Spleen (tissue), 11 donors: Measurements from ENCODE around the gene DGCR6. TPM values are rescaled to one million over a fixed set of nuclear protein-coding genes. Genes with fewer than 3 reads are reported as not detected.
A peak's percentile ranks its signal among the peaks of the same experiment; 100 is the strongest.
"Not testable (repeated sequence)": the region's sequence is repeated elsewhere in the genome, so short reads cannot be mapped to it uniquely, and the experiment has no call there.

Experiments
- DNase-seq: peaks from one replicate; pipeline ENCODE4 v3.0.0-alpha.2; 2020
- H3K27ac ChIP-seq, 8 donors: fragments of 200-600 bp; sonication (generic) in 7 of 8; 1 replicate in 4 of 8; 2 replicates in 4 of 8; pipeline versions ENCODE4 v1.5.0 to v1.8.0; 2016 to 2021; ENCODE audit warnings: inconsistent platforms in 4 of 8, mild to moderate bottlenecking in 4 of 8, moderate library complexity in 1 of 8
- H3K27me3 ChIP-seq, 7 donors: fragments of 200-600 bp; sonication (generic) in 6 of 7; replicated peaks in 1 of 7; 1 replicate in 4 of 7; 2 replicates in 3 of 7; pipeline versions ENCODE4 v1.5.0 to v1.8.0; 2016 to 2021; ENCODE audit warnings: inconsistent platforms in 3 of 7, mild to moderate bottlenecking in 1 of 7
- H3K36me3 ChIP-seq, 6 donors: fragments of 200-600 bp; sonication (generic) in 5 of 6; 1 replicate in 4 of 6; 2 replicates in 2 of 6; pipeline versions ENCODE4 v1.5.0 to v1.8.0; 2016 to 2021; ENCODE audit warnings: inconsistent platforms in 2 of 6
- H3K4me1 ChIP-seq, 6 donors: fragments of 200-600 bp; sonication (generic) in 5 of 6; 1 replicate in 3 of 6; 2 replicates in 3 of 6; pipeline versions ENCODE4 v1.5.0 to v1.8.0; 2016 to 2021; ENCODE audit warnings: inconsistent platforms in 3 of 6
- H3K4me3 ChIP-seq, 8 donors: fragments of 200-600 bp; sonication (generic) in 7 of 8; 1 replicate in 4 of 8; 2 replicates in 4 of 8; pipeline versions ENCODE4 v1.5.0 to v1.8.0; 2016 to 2021; ENCODE audit warnings: inconsistent platforms in 4 of 8, mild to moderate bottlenecking in 4 of 8, moderate library complexity in 2 of 8
- H3K9me3 ChIP-seq, 8 donors: fragments of 200-600 bp; sonication (generic) in 7 of 8; 1 replicate in 4 of 8; 2 replicates in 4 of 8; pipeline versions ENCODE4 v1.5.0 to v1.8.0; 2016 to 2021; ENCODE audit warnings: inconsistent platforms in 4 of 8
- CTCF ChIP-seq, 11 experiments: fragments of 200-600 bp in 7 of 11; fragments of 450-650 bp in 4 of 11; sonication (generic) in 4 of 11; IDR thresholded peaks in 8 of 11; conservative IDR thresholded peaks in 3 of 11; 1 replicate in 7 of 11; 2 replicates in 4 of 11; pipeline versions ENCODE4 v1.4.0 to v1.8.0; 2016 to 2021; ENCODE audit warnings: antibody characterized with exemption in 11 of 11, inconsistent platforms in 4 of 11, mild to moderate bottlenecking in 1 of 11
- POLR2A ChIP-seq, 3 donors: fragments of 450-650 bp; IDR thresholded peaks; one replicate each; pipeline ENCODE4 v1.5.1; 2017; ENCODE audit warnings: antibody characterized with exemption in 3 of 3, mild to moderate bottlenecking in 1 of 3
- POLR2AphosphoS5 ChIP-seq, 3 donors: sonication (generic); formaldehyde crosslinking; IDR thresholded peaks; one replicate each; pipeline ENCODE4 v1.5.1; 2017; ENCODE audit warnings: antibody characterized with exemption in 3 of 3
- WGBS, 5 donors: extraction: QIAGEN DNeasy Blood & Tissue Kit in 3 of 5; methylation state at CpG; one replicate each; pipeline versions ENCODE4 v1.1.5 to v1.1.7; 2013 to 2018; 5-methylcytosine and 5-hydroxymethylcytosine counted together
- intact Hi-C: fragments of 100-400 bp; cut with DNase I; formaldehyde crosslinking; loops from one replicate; pipeline ENCODE4 v1.15.0; 2023; ENCODE audit warnings: low total_unique reads
- polyA plus RNA-seq, 3 donors: library from polyadenylated mRNA; stranded (reverse); fragments of 200-250 nt; gene quantifications; one replicate each; pipeline ENCODE4 v1.2.1, GENCODE V29; 2013
- total RNA-seq, 7 donors: library from RNA; depleted of rRNA in 3 of 7; stranded (reverse); fragments of >200 nt in 3 of 7; fragmentation: NEBNext Ultra II Directional in 4 of 7; extraction: Animal tissue kit (Norgen Biotek cat#: 25700) in 4 of 7; gene quantifications; one replicate each; pipeline versions ENCODE4 v1.1.0 to v1.2.1, GENCODE V29; 2016 to 2021
- donor health status: healthy with polysubstance abuse.
- donor health status: DM: no; HTN: no; CAD: no; lungs with moderate emphysema.
- donor health status: DM: no; HTN: no; CAD: no.
- donor health status: Bipolar disorder and iron deficiency.
- donor health status: healthy.
- donor health status: DM: no; HTN: no; CAD: no.
- donor health status: DM: yes; HTN: yes; CAD: no.

DGCR6 gene
- total and polyA plus RNA-seq, 10 donors = 0.46 to 5.3 (median 1.5) TPM

DNA sequence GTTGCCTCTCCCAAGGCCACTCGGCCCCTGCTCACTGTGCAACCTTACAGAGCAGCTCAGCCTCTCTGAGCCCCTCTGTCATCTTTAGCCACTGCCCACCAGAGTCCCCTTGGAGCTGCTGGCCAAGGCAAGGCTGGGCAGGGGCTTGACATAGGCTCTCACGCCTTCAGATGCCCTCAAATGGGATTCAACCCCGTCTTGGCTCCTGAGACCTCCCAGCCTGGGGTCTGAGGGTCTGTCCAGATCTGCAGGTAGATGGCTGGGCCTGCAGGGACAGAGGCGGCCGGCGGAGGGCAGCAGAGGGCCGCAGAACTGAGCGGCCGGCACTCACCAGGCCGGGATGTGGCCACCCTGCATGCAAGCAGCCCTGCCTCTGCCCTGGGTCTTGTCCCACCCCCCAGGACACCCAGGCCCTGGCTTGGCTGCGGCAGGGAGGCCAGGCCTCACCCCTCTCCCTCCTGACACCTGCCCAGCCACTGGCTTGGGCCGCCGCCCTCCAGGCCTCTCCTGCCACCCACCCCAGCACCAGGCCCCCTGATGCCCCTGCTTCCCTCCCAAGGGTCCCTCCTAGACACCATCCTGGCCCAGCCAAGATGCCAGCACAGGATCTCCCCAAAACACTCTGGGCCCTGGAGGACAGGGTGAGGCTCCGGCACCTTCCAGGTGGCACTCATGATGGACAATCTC is 48.3 kb downstream of the DGCR6 start:
- TF ChIP-seq CTCF (IDR thresholded peaks at IDR 0.05 in 8 of 11, conservative IDR thresholded peaks at IDR 0.05 in 3 of 11) (peak; percentile 64 to 95 (median 82)), POLR2AphosphoS5 (IDR thresholded peaks at IDR 0.05) (peak in 1 of 3 donors; percentile 50)
- H3K27ac ChIP-seq, intact Hi-C loops, H3K36me3 ChIP-seq, H3K4me3 ChIP-seq, H3K4me1 ChIP-seq, H3K9me3 ChIP-seq: not testable (repeated sequence)
- peaks cover 0 to 47% (median 0%) of the 10 kb centered on the region in 7 donors for H3K27me3 ChIP-seq
- 10 to 63% (median 21%) methylated on average over 3 to 14 of the region's 14 CpGs for WGBS, 5 donors
- peak; percentile 92 for DNase-seq

- Histone ChIP-seq H3K27me3 (peaks cover 0 to 41% (median 0%) of the 10 kb centered on the region in 7 donors), H3K4me3 (no peak overlapping the region), H3K36me3 (no peaks in the 10 kb centered on the region), H3K27ac (no peak overlapping the region), H3K9me3 (no peaks in the 10 kb centered on the region), H3K4me1 (no peaks in the 10 kb centered on the region)
- intact Hi-C loops = no loop called here
- TF ChIP-seq CTCF (IDR thresholded peaks at IDR 0.05 in 8 of 11, conservative IDR thresholded peaks at IDR 0.05 in 3 of 11) (no peak), POLR2A (IDR thresholded peaks at IDR 0.05) (no peak)
- 77 to 84% (median 84%) methylated on average over 9 to 15 of the region's 15 CpGs for WGBS, 5 donors
- peak; percentile 57 for DNase-seq
These were observed 49.0 kb downstream of the DGCR6 start for GRCh38 chr22:18954990-18955571.

GRCh38 chr22:18955696-18956095 is 49.6 kb downstream of the DGCR6 start:
- no peak for TF ChIP-seq POLR2AphosphoS5 (IDR thresholded peaks at IDR 0.05)
- TF ChIP-seq CTCF (IDR thresholded peaks at IDR 0.05 in 8 of 11, conservative IDR thresholded peaks at IDR 0.05 in 3 of 11) = no peak
- TF ChIP-seq POLR2A (IDR thresholded peaks at IDR 0.05) = no peak
- Histone ChIP-seq H3K27me3 (peaks cover 0 to 39% (median 0%) of the 10 kb centered on the region in 7 donors), H3K4me3 (no peak overlapping the region), H3K27ac (no peak overlapping the region), H3K9me3 (no peaks in the 10 kb centered on the region), H3K4me1 (no peaks in the 10 kb centered on the region), H3K36me3 (no peaks in the 10 kb centered on the region)
- WGBS, 5 donors = 86 to 92% (median 87%) methylated on average over 10 of the region's 10 CpGs
- no peak for DNase-seq
- intact Hi-C loops = no loop called here

DNA sequence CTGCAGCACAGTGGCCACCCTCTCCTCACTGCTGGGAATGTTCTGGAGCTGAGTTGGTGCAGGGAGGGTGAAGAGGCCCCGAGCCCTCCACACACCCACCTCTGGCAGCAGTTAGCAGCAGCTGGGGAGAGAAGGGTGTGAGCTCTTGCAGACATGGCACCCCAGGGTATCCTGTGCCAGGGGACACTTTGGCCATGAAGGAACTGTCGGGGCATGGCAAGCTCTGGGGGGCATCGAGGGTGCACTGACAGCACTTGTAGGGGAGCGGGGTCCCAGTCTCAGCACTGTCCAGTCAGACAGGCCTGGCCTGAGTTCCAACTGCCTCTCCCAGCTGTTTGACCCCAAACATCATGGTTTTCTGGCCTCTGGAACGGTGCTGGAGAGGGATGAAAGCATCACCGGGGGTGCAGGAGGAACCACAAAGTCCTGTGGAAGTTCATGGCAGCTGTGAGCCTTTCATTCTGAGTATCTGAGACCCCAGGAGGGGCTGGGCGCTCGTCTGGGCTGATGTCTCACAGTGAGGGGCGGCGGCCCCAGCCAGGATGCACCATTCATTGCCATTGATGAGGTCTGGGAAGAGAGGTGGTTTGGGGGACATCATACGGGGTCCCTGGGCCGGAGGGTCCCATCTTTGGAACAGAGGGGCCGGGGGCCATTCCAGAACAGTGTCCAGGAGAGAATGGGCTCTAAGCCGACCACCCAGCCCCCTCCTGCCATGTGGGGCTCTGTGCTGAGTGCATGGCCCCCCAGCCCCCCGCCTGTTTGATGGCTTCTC is 50.2 kb downstream of the DGCR6 start:
- not testable (repeated sequence) for DNase-seq, H3K27ac ChIP-seq

DNA sequence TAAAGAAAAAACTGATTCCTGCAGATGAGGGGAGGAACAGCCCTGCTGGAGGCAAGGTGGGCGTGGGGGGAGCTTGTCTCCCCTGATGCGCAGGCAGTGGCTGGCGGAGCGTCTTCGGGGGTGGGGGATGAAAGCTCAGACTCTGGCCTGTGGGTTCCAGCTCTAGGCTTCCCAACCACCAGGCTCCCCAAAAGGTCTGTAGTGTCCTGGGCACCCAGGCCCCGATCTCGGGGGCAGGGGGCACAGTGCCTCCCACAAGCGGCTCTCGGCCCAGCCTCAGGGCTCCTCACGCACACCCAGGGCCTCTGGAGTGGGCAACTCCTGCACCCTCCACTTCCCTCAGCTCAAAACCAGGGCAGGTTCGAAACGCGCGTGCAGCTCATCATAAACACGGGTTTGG is 50.8 kb downstream of the DGCR6 start:
- H3K27me3 ChIP-seq = peaks cover 0 to 33% (median 0%) of the 10 kb centered on the region in 7 donors
- DNase-seq, intact Hi-C loops, H3K4me1 ChIP-seq, H3K36me3 ChIP-seq, H3K4me3 ChIP-seq, H3K27ac ChIP-seq, H3K9me3 ChIP-seq: not testable (repeated sequence)
- 74 to 82% (median 80%) methylated on average over 10 to 15 of the region's 15 CpGs for WGBS, 5 donors

More for the DNA sequence above, 50.2 kb downstream of the DGCR6 start:
- intact Hi-C loops, H3K9me3 ChIP-seq, H3K4me3 ChIP-seq, H3K4me1 ChIP-seq, H3K36me3 ChIP-seq: not testable (repeated sequence)
- H3K27me3 ChIP-seq = peaks cover 0 to 36% (median 0%) of the 10 kb centered on the region in 7 donors
- WGBS, 5 donors = 62 to 79% (median 67%) methylated on average over 8 to 15 of the region's 15 CpGs

DNA sequence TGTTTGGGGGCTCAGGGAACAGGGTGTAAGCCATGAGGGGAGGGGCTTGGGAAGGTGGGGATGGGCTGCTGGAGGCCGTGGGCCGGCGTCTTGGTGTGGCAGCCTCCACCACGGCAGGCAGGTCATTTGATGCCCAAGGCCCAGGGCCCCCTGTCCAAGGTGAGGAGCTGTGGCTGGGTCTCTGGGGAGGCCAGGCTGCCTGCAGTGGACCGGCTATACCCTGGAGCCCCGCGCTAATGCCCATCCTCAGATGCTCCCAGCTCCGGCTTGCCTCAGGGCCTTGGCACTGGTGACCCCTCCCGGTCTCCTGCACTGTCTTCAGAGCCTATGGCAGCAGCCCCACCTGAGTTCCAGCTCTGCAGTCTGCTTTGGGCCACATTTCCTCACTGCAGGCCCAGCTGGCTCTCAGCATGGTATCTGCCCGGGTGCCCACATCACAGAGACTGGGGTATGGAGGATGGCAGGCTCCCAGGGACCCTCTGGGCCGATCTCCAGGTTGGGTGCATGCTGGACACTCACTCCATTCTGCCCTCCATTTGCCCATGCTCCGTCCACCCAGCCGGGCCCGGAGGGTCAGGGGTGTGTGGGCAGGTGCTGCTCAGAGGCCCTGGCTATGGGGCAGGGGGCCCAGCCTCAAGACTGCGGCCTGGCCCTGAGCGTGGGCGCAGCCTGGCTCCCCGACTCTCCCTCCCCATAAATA is 51.7 kb downstream of the DGCR6 start:
- H3K4me1 ChIP-seq, H3K4me3 ChIP-seq, DNase-seq, H3K27ac ChIP-seq, H3K36me3 ChIP-seq, intact Hi-C loops, H3K9me3 ChIP-seq: not testable (repeated sequence)
- WGBS, 5 donors = 75 to 83% (median 78%) methylated on average over 5 to 15 of the region's 18 CpGs
- peaks cover 0 to 29% (median 0%) of the 10 kb centered on the region in 7 donors for H3K27me3 ChIP-seq

GRCh38 chr22:18958321-18958705 is 52.2 kb downstream of the DGCR6 start:
- H3K36me3 ChIP-seq, H3K27ac ChIP-seq, H3K9me3 ChIP-seq, DNase-seq, H3K4me3 ChIP-seq, H3K4me1 ChIP-seq, intact Hi-C loops: not testable (repeated sequence)
- H3K27me3 ChIP-seq = peaks cover 0 to 27% (median 0%) of the 10 kb centered on the region in 7 donors
- WGBS, 5 donors = 85 to 92% (median 88%) methylated on average over 3 to 18 of the region's 18 CpGs
